Stromal cell of bone marrow (primary cell): Measurements from ENCODE around the gene NIPA2.
"Not testable (repeated sequence)": the region's sequence is repeated elsewhere in the genome, so short reads cannot be mapped to it uniquely, and the experiment has no call there.

Experiments
- DNase-seq: peaks from one replicate; pipeline ENCODE4 v3.0.0-alpha.2; 2012; ENCODE audit warnings: low read depth

The NIPA2 gene

GRCh38 chr15:22838292-22839042, at the start of gene NIPA2:
Gene NIPA2 (plus strand): TSS chr15:22838666. CDS start chr15:22851732, 13,066 bp downstream.
- DNase-seq: peak; percentile 96

- DNase-seq: no peak
Observed at GRCh38 chr15:22794063-22794462, 44.4 kb upstream of the NIPA2 start.

GRCh38 chr15:22794621-22795167, 43.8 kb upstream of the NIPA2 start:
- no peak for DNase-seq

GRCh38 chr15:22795206-22796063, 43.0 kb upstream of the NIPA2 start:
- no peak for DNase-seq

GRCh38 chr15:22796079-22796478, 42.4 kb upstream of the NIPA2 start:
- DNase-seq: no peak

GRCh38 chr15:22799902-22800301, 38.6 kb upstream of the NIPA2 start:
- DNase-seq: no peak

- DNase-seq: not testable (repeated sequence)
Observed at GRCh38 chr15:22803006-22803405, 35.5 kb upstream of the NIPA2 start.

GRCh38 chr15:22806156-22806555, 32.3 kb upstream of the NIPA2 start:
- no peak for DNase-seq

- no peak for DNase-seq
Observed at GRCh38 chr15:22806664-22807063, 31.8 kb upstream of the NIPA2 start.

GRCh38 chr15:22807831-22808230, 30.6 kb upstream of the NIPA2 start:
- DNase-seq: not testable (repeated sequence)

GRCh38 chr15:22808240-22808639, 30.2 kb upstream of the NIPA2 start:
- DNase-seq: no peak

- no peak for DNase-seq
Observed at GRCh38 chr15:22808761-22809280, 29.6 kb upstream of the NIPA2 start.

- DNase-seq: no peak
Observed at GRCh38 chr15:22810033-22810852, 28.2 kb upstream of the NIPA2 start.

GRCh38 chr15:22810853-22811338, 27.6 kb upstream of the NIPA2 start:
- DNase-seq: no peak

GRCh38 chr15:22811640-22812039, 26.8 kb upstream of the NIPA2 start:
- DNase-seq: no peak

GRCh38 chr15:22813844-22814243, 24.6 kb upstream of the NIPA2 start:
- no peak for DNase-seq

GRCh38 chr15:22815766-22816165, 22.7 kb upstream of the NIPA2 start:
- DNase-seq: no peak

GRCh38 chr15:22819651-22820050, 18.8 kb upstream of the NIPA2 start:
- DNase-seq: no peak

- no peak for DNase-seq
Observed at GRCh38 chr15:22823495-22824128, 14.9 kb upstream of the NIPA2 start.

GRCh38 chr15:22827125-22827524, 11.3 kb upstream of the NIPA2 start:
- DNase-seq: no peak

- peak; percentile 31 for DNase-seq
Observed at GRCh38 chr15:22831473-22831872, 7.0 kb upstream of the NIPA2 start.
